ENCODE results near the gene CLC.
"Not testable (repeated sequence)": the region's sequence is repeated elsewhere in the genome, so short reads cannot be mapped to it uniquely, and the experiment has no call there.

The CLC gene

GRCh38 chr19:39765091-39766076 lies 27.6 kb upstream of the CLC start:
- peak; percentile 27 for DNase-seq
- Histone ChIP-seq H3K27ac (no peak overlapping the region), H3K36me3 (replicated peaks) (no peaks in the 10 kb centered on the region), H3K27me3 (replicated peaks) (no peaks in the 10 kb centered on the region), H3K4me3 (ENCODE audit: low read depth, low read length) (no peak overlapping the region)
- in situ Hi-C loops (cut with HindIII; ENCODE audit: low pct_ligation_motif_present, low sequenced_read_pairs), result no loop called here
- peak; percentile 87 for TF ChIP-seq CTCF (IDR thresholded peaks at IDR 0.05; ENCODE audit: low read depth, low read length, missing control alignments)

- DNase-seq; H3K36me3 ChIP-seq (replicated peaks); H3K27me3 ChIP-seq (replicated peaks); H3K4me3 ChIP-seq (ENCODE audit: low read depth, low read length); in situ Hi-C loops (cut with HindIII; ENCODE audit: low pct_ligation_motif_present, low sequenced_read_pairs); H3K27ac ChIP-seq: not testable (repeated sequence)
Observed at GRCh38 chr19:39761851-39762250, 24.0 kb upstream of the CLC start.

GRCh38 chr19:39759457-39760184 lies 21.8 kb upstream of the CLC start:
- TF ChIP-seq CTCF (IDR thresholded peaks at IDR 0.05; ENCODE audit: low read depth, low read length, missing control alignments), result no peak
- Histone ChIP-seq H3K27me3 (replicated peaks) (no peaks in the 10 kb centered on the region), H3K4me3 (ENCODE audit: low read depth, low read length) (no peak overlapping the region), H3K27ac (no peak overlapping the region), H3K36me3 (replicated peaks) (no peaks in the 10 kb centered on the region)
- in situ Hi-C loops (cut with HindIII; ENCODE audit: low pct_ligation_motif_present, low sequenced_read_pairs), result no loop called here
- DNase-seq, result no peak

GRCh38 chr19:39754971-39755370 lies 17.1 kb upstream of the CLC start:
- in situ Hi-C loops (cut with HindIII; ENCODE audit: low pct_ligation_motif_present, low sequenced_read_pairs), result no loop called here
- DNase-seq, result no peak
- Histone ChIP-seq H3K27me3 (replicated peaks) (no peaks in the 10 kb centered on the region), H3K4me3 (ENCODE audit: low read depth, low read length) (no peak overlapping the region), H3K27ac (no peak overlapping the region), H3K36me3 (replicated peaks) (no peaks in the 10 kb centered on the region)
- TF ChIP-seq CTCF (IDR thresholded peaks at IDR 0.05; ENCODE audit: low read depth, low read length, missing control alignments), result no peak

GRCh38 chr19:39754544-39754943 lies 16.7 kb upstream of the CLC start:
- in situ Hi-C loops (cut with HindIII; ENCODE audit: low pct_ligation_motif_present, low sequenced_read_pairs), result no loop called here
- DNase-seq, result no peak
- Histone ChIP-seq H3K36me3 (replicated peaks) (no peaks in the 10 kb centered on the region), H3K27ac (no peak overlapping the region), H3K4me3 (ENCODE audit: low read depth, low read length) (no peak overlapping the region), H3K27me3 (replicated peaks) (no peaks in the 10 kb centered on the region)
- TF ChIP-seq CTCF (IDR thresholded peaks at IDR 0.05; ENCODE audit: low read depth, low read length, missing control alignments), result no peak

GRCh38 chr19:39752795-39753194 lies 15.0 kb upstream of the CLC start:
- Histone ChIP-seq H3K27ac (no peak overlapping the region), H3K27me3 (replicated peaks) (no peaks in the 10 kb centered on the region), H3K36me3 (replicated peaks) (no peaks in the 10 kb centered on the region), H3K4me3 (ENCODE audit: low read depth, low read length) (no peak overlapping the region)
- TF ChIP-seq CTCF (IDR thresholded peaks at IDR 0.05; ENCODE audit: low read depth, low read length, missing control alignments), result no peak
- in situ Hi-C loops (cut with HindIII; ENCODE audit: low pct_ligation_motif_present, low sequenced_read_pairs), result no loop called here
- DNase-seq, result no peak

Measured in brain microvascular endothelial cell (primary cell).